Measurements from ENCODE around the gene CASP12. TPM values are rescaled to one million over a fixed set of nuclear protein-coding genes. Genes with fewer than 3 reads are reported as not detected.

CASP12 gene
- total and polyA plus RNA-seq, 9 of the 15 experiments (the other 6 are each of a cell fraction or from before 2014, with no cell fraction given), result not detected

DNA sequence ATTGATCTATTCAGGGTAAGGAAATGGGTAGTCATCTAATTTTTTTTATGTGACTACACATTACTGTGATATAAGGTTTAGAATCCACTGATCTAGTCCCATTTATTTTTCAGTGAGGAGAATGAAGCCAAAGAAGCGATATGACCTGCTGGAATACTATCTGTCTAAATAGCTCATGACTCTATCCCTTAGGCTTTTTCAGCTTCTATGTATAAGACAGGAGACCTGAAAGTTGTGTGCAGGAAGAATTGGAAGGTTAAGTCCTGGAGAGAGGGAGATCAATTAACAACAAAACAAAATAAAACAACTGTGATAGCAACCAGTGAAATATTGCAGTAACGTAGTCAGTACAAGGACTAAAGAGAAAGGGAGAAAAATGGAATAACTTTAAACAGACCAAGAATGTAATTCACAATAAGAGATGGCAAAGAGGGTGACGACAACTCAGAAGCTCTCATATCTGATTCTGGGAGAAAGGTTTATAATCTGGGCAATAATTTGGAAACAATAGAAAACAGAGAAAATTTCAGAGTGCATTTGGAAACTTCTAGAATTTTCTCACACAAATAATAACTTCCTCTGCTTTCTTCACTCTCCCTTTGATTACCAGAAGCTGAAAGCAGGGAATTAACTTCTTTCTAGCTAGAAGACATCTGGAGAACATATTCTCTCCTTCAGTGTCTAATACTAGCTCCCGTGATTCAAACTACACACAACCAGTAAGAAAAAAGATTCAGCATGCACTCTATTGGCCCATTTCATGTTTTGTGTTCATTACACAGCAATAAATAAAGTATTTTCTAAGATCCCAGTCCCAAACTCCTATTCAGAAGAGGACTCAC is 19.2 kb upstream of the CASP12 start:
- CTCF ChIA-PET (ENCODE audit: low intra/inter-chr PET ratio), result no interaction called here
- POLR2A ChIA-PET, result no interaction called here
- Histone ChIP-seq H3K9ac (ENCODE audit: insufficient read depth in 1 of 2, low read depth in 2 of 2, low read length in 2 of 2) (no peak overlapping the region), H3K79me2 (ENCODE audit: control insufficient read depth, insufficient read depth, low read length) (no peaks in the 10 kb centered on the region), H3K4me2 (ENCODE audit: insufficient read depth, low read length) (no peak overlapping the region), H3K9me3 (replicated peaks; ENCODE audit: control insufficient read depth, insufficient read depth, low read depth, low read length) (no peaks in the 10 kb centered on the region), H3K9me1 (ENCODE audit: control insufficient read depth, insufficient read depth, low read length) (no peaks in the 10 kb centered on the region), H3K4me3 (no peak overlapping the region), H2AFZ (ENCODE audit: low read depth, low read length) (no peak overlapping the region), H3K27me3 (ENCODE audit: control insufficient read depth in 2 of 2, insufficient read depth in 2 of 2, low read length in 2 of 2) (no peaks in the 10 kb centered on the region), H3K27ac (ENCODE audit: extremely low read depth, low read depth, low read length) (no peak overlapping the region), H4K20me1 (replicated peaks; ENCODE audit: control insufficient read depth, insufficient read depth, low read length) (no peaks in the 10 kb centered on the region), H3K36me3 (ENCODE audit: control insufficient read depth, insufficient read depth, low read length) (no peaks in the 10 kb centered on the region), H3K4me1 (replicated peaks in 1 of 2; ENCODE audit: control insufficient read depth in 2 of 2, insufficient read depth in 2 of 2, low read length in 2 of 2) (no peaks in the 10 kb centered on the region)
- no TSS peak for BruUV-seq (replicated peaks)
- ATAC-seq (no peak), FAIRE-seq (no peak), DNase-seq (ENCODE audit: extremely low read depth in 1 of 4, low spot score in 3 of 4) (no peak)
- in situ Hi-C loops (cut with MboI), result no loop called here
- TF ChIP-seq, protein P1, sequence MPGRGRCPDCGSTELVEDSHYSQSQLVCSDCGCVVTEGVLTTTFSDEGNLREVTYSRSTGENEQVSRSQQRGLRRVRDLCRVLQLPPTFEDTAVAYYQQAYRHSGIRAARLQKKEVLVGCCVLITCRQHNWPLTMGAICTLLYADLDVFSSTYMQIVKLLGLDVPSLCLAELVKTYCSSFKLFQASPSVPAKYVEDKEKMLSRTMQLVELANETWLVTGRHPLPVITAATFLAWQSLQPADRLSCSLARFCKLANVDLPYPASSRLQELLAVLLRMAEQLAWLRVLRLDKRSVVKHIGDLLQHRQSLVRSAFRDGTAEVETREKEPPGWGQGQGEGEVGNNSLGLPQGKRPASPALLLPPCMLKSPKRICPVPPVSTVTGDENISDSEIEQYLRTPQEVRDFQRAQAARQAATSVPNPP (IDR thresholded peaks at IDR 0.05; ENCODE audit: borderline replicate concordance, insufficient read depth, insufficient read length), result no peak
- TF ChIP-seq ZNF717 (CRISPR knock-in tag; IDR thresholded peaks at IDR 0.05), result no peak
- TF ChIP-seq MAZ (CRISPR knock-in tag; conservative IDR thresholded peaks at IDR 0.05 in 1 of 2, IDR thresholded peaks at IDR 0.05 in 1 of 2), result no peak
- TF ChIP-seq, protein P2, sequence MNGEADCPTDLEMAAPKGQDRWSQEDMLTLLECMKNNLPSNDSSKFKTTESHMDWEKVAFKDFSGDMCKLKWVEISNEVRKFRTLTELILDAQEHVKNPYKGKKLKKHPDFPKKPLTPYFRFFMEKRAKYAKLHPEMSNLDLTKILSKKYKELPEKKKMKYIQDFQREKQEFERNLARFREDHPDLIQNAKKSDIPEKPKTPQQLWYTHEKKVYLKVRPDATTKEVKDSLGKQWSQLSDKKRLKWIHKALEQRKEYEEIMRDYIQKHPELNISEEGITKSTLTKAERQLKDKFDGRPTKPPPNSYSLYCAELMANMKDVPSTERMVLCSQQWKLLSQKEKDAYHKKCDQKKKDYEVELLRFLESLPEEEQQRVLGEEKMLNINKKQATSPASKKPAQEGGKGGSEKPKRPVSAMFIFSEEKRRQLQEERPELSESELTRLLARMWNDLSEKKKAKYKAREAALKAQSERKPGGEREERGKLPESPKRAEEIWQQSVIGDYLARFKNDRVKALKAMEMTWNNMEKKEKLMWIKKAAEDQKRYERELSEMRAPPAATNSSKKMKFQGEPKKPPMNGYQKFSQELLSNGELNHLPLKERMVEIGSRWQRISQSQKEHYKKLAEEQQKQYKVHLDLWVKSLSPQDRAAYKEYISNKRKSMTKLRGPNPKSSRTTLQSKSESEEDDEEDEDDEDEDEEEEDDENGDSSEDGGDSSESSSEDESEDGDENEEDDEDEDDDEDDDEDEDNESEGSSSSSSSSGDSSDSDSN (IDR thresholded peaks at IDR 0.05; ENCODE audit: borderline replicate concordance in 1 of 2, low read depth in 2 of 2, low read length in 2 of 2), result no peak
- TF ChIP-seq, protein P3, sequence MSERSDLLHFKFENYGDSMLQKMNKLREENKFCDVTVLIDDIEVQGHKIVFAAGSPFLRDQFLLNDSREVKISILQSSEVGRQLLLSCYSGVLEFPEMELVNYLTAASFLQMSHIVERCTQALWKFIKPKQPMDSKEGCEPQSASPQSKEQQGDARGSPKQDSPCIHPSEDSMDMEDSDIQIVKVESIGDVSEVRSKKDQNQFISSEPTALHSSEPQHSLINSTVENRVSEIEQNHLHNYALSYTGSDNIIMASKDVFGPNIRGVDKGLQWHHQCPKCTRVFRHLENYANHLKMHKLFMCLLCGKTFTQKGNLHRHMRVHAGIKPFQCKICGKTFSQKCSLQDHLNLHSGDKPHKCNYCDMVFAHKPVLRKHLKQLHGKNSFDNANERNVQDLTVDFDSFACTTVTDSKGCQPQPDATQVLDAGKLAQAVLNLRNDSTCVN (CRISPR knock-in tag; IDR thresholded peaks at IDR 0.05), result no peak
- TF ChIP-seq HOXB6 (CRISPR knock-in tag; IDR thresholded peaks at IDR 0.05; ENCODE audit: borderline replicate concordance), result no peak
- no peak for TF ChIP-seq ZFPM2 (CRISPR knock-in tag; IDR thresholded peaks at IDR 0.05)
- TF ChIP-seq ZC3H11A (IDR thresholded peaks at IDR 0.05; ENCODE audit: low read depth, low read length), result no peak
- no peak for TF ChIP-seq GTF2A2 (tag; IDR thresholded peaks at IDR 0.05)
- TF ChIP-seq C11orf30 (IDR thresholded peaks at IDR 0.05; ENCODE audit: low read depth), result no peak
- TF ChIP-seq HDAC1 (IDR thresholded peaks at IDR 0.05), result no peak
- TF ChIP-seq, protein P4, sequence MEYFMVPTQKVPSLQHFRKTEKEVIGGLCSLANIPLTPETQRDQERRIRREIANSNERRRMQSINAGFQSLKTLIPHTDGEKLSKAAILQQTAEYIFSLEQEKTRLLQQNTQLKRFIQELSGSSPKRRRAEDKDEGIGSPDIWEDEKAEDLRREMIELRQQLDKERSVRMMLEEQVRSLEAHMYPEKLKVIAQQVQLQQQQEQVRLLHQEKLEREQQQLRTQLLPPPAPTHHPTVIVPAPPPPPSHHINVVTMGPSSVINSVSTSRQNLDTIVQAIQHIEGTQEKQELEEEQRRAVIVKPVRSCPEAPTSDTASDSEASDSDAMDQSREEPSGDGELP (CRISPR knock-in tag; IDR thresholded peaks at IDR 0.05; ENCODE audit: borderline replicate concordance), result no peak
- no peak for TF ChIP-seq NFE2L1 (tag; IDR thresholded peaks at IDR 0.05; ENCODE audit: borderline replicate concordance, low read depth)
- TF ChIP-seq SREBF1 (IDR thresholded peaks at IDR 0.05; ENCODE audit: borderline replicate concordance, low read depth, low read length), result no peak
- no peak for TF ChIP-seq BRF1 (IDR thresholded peaks at IDR 0.05; ENCODE audit: borderline replicate concordance, extremely low read depth, insufficient read length)
- WGBS (ENCODE audit: insufficient coverage, low coverage, missing lambda C conversion rate), result 0% methylated on average over 4 of the region's 4 CpGs
- intact Hi-C loops (cut with micrococcal nuclease), result no loop called here
